Fibroblast of mammary gland (primary cell): ENCODE measurements around the gene HM13.

ENCODE experiments used
- DNase-seq: peaks from one replicate; pipeline ENCODE4 v3.0.0-alpha.2; 2010; ENCODE audit warnings: low read depth
- H3K4me3 ChIP-seq: 2 replicates; pipeline ENCODE4 v1.5.1; 2011; ENCODE audit warnings: low read depth, mild to moderate bottlenecking, low read length, moderate library complexity; ENCODE audit not compliant: control insufficient read depth
- TF ChIP-seq, protein P1 (sequence below): conservative IDR thresholded peaks from 2 replicates; pipeline ENCODE4 v1.5.1; 2011; ENCODE audit warnings: low read depth, low read length, inconsistent platforms; ENCODE audit not compliant: control insufficient read depth, insufficient read depth

Gene HM13

DNA sequence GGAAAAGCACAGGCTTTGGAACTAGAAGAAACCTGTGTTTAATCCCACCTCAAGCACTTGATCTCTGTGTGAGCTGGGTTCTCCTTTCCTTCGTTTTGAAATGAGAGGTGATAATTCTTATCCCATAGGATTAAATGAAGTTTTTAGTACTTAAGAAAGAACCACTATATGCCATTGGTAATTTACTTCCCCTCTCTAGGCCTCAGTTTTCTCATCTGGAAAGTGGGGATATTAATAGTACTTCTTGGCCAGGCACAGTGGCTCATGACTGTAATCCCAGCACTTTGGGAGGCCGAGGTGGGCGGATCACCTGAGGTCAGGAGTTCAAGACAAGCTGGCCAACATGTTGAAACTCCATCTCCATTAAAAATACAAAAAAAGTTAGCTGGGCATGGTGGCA, 25.1 kb upstream of the HM13 start:
- H3K4me3 ChIP-seq: no peak overlapping the region
- no peak for DNase-seq
- TF ChIP-seq, protein P1, sequence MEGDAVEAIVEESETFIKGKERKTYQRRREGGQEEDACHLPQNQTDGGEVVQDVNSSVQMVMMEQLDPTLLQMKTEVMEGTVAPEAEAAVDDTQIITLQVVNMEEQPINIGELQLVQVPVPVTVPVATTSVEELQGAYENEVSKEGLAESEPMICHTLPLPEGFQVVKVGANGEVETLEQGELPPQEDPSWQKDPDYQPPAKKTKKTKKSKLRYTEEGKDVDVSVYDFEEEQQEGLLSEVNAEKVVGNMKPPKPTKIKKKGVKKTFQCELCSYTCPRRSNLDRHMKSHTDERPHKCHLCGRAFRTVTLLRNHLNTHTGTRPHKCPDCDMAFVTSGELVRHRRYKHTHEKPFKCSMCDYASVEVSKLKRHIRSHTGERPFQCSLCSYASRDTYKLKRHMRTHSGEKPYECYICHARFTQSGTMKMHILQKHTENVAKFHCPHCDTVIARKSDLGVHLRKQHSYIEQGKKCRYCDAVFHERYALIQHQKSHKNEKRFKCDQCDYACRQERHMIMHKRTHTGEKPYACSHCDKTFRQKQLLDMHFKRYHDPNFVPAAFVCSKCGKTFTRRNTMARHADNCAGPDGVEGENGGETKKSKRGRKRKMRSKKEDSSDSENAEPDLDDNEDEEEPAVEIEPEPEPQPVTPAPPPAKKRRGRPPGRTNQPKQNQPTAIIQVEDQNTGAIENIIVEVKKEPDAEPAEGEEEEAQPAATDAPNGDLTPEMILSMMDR: no peak

DNA sequence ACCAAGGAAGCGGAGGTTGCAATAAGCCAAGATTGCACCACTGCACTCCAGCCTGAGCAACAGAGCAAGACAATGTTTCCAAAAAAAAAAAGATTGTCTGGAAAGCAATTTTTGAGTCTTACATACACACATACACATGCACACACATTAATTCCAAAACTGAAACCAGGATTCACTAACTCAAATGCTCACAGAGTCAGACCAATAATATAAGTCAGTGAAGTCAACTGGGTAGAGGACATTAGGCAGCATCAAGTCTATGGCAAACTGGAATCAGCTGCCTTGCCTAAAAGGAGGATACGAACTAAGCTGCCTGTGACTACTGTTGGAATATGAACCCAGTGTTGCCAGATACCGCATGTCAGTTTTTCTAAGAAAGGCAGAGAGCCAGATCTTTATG, 23.5 kb upstream of the HM13 start:
- TF ChIP-seq, protein P1: no peak
- DNase-seq: no peak

DNA sequence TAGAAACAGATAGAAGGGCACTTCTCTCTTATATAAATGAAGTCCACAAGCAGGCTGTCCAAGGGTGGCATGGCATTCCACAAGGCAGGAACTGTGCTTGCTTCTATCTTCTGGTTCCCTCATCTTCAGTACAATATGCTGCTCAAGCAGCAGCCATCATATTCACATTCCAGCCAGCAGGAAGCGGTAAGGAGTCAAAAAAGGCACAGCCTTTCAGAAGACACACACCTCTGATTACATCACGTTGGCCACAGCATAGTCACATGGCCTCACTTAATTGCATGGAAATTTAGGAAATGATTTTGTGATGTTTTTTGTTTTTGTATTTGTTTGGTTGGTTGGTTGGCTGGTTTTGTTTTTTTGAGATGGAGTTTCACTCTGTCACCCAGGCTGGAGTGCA, 20.1 kb upstream of the HM13 start:
- DNase-seq: peak; percentile 64
- no peak overlapping the region for H3K4me3 ChIP-seq
- TF ChIP-seq, protein P1: peak; percentile 67

More for the DNA sequence above, 23.5 kb upstream of the HM13 start:
- no peak overlapping the region for H3K4me3 ChIP-seq

DNA sequence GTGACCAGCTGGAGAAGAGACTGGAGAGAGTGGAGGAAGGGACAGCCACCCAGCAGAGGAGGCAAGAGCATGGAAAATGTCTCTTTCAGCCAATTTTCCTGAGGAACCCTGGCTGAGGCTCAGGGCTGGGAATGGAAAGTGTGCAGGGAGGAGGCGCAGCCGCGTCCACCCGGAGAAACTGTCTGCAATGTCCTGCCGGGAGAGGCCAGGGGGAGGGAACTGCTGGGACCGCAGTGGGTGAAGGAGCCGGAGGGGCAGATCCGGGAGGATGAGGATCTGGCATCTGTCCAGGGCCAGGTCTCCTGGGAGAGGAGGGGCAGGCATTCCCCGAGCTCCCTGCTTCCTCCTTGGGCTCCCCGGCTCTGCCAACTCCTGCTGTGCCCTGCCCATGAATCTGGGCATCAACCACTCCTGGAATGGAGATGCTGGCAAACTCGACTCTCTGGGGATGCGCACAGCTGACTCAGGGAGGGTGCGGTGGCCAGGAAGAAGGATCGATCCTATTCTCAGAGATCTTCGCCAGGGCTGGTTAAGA, 17.4 kb upstream of the HM13 start:
- peak; percentile 38 for DNase-seq
- TF ChIP-seq, protein P1: no peak
- no peak overlapping the region for H3K4me3 ChIP-seq

DNA sequence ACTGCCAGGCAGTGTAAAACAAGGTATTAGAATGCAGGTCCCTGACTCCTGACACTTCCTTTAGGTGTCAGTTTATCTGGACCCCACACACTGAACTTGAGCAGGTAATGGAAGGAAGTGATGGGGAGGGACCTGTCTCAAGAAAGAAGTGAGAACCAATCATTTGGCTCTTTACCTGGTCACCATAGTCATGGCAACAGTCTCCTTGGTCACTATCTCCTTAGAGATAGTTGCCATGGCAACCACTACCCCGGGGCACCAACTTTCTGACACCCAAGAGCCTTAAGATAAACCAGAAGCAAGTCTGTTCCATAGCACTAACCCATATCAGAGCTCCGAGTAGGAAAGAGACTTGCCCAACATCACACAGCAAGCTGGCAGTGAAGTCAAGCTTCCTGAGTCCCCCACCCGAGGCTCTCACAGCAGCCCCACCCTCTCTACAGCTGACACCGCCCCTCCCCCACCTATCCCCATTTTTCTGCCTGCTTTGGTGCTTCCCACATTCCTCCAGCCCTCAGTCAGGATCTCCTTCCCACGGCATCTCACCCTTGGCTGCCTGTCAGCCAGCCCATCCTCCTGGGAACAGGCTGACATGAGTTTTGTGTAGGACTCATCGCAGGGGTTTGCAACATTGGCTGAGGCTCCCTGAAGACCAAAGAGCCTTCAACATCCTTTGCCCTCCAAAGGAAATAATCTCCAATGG, 16.3 kb upstream of the HM13 start:
- peak; percentile 90 for DNase-seq
- TF ChIP-seq, protein P1: no peak
- H3K4me3 ChIP-seq: no peak overlapping the region

DNA sequence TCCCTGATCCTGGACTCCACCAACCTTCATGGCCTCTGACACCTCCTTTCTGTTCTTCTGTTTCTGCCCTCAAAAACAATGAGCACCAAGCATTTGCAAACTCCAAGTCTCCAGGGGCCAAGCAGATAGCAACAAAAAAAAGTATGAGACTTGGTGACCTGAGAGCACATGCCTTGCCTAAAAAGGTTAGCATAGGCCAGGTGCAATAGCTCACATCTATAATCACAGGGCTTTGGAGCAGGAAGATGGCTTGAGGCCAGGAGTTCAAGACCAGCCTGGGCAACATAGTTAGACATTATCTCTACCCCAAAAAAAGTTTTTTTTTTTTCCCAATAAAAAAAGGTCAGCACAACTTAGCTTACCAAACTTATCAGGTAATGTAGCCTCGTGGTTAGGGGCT, 13.7 kb upstream of the HM13 start:
- H3K4me3 ChIP-seq: no peak overlapping the region
- no peak for DNase-seq
- TF ChIP-seq, protein P1: no peak
